SU-DHL-6 (cell line): ENCODE measurements around the gene MMP19.

Source experiments
- EZH2phosphoT487 ChIP-seq: fragments of 200-600 bp; sonication (generic), shearing (Covaris generic); conservative IDR thresholded peaks from 2 replicates; pipeline ENCODE4 v1.6.1; 2018; ENCODE audit warnings: mild to moderate bottlenecking, antibody characterized with exemption, low read length, moderate library complexity, mixed read lengths
- TF ChIP-seq, protein P1 (sequence below): fragments of 200-600 bp; sonication (generic); IDR thresholded peaks from one replicate; pipeline ENCODE4 v1.5.1; 2017; ENCODE audit warnings: antibody characterized with exemption, mild to moderate bottlenecking, low read length, moderate library complexity; ENCODE audit not compliant: insufficient read depth, poor library complexity, severe bottlenecking

- TF ChIP-seq, protein P1, sequence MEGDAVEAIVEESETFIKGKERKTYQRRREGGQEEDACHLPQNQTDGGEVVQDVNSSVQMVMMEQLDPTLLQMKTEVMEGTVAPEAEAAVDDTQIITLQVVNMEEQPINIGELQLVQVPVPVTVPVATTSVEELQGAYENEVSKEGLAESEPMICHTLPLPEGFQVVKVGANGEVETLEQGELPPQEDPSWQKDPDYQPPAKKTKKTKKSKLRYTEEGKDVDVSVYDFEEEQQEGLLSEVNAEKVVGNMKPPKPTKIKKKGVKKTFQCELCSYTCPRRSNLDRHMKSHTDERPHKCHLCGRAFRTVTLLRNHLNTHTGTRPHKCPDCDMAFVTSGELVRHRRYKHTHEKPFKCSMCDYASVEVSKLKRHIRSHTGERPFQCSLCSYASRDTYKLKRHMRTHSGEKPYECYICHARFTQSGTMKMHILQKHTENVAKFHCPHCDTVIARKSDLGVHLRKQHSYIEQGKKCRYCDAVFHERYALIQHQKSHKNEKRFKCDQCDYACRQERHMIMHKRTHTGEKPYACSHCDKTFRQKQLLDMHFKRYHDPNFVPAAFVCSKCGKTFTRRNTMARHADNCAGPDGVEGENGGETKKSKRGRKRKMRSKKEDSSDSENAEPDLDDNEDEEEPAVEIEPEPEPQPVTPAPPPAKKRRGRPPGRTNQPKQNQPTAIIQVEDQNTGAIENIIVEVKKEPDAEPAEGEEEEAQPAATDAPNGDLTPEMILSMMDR: no peak
- no peak for TF ChIP-seq EZH2phosphoT487
Measured at GRCh38 chr12:55844961-55845360, 2.2 kb upstream of the MMP19 start.
